H9 (cell line): Measurements from ENCODE around the gene GAS6. TPM values are rescaled to one million over a fixed set of nuclear protein-coding genes. Genes with fewer than 3 reads are reported as not detected.

Source experiments
- DNase-seq: peaks from one replicate; pipeline ENCODE4 v3.0.0-alpha.2; 2017
- H2AFZ ChIP-seq: one replicate; pipeline ENCODE4 v1.6.1; 2013; ENCODE audit warnings: mild to moderate bottlenecking, low read length, control low read depth, moderate library complexity
- H2AK5ac ChIP-seq: 2 replicates; pipeline ENCODE4 v1.6.1; 2013; ENCODE audit warnings: low read length, control low read depth, mixed read lengths; ENCODE audit not compliant: insufficient read length
- H2BK120ac ChIP-seq: one replicate; pipeline ENCODE4 v1.6.1; 2013; ENCODE audit warnings: low read depth, mild to moderate bottlenecking, low read length, control low read depth, inconsistent platforms; ENCODE audit not compliant: poor library complexity, severe bottlenecking
- H2BK12ac ChIP-seq: 2 replicates; pipeline ENCODE4 v1.6.1; 2013; ENCODE audit warnings: low read length, control low read depth, mixed read lengths, low read depth; ENCODE audit not compliant: insufficient read length
- H2BK15ac ChIP-seq: 2 replicates; pipeline ENCODE4 v1.6.1; 2013; ENCODE audit warnings: low read depth, low read length, control low read depth
- H2BK20ac ChIP-seq: one replicate; pipeline ENCODE4 v1.6.1; 2013; ENCODE audit warnings: low read depth, mild to moderate bottlenecking, low read length, control low read depth, inconsistent platforms; ENCODE audit not compliant: poor library complexity, severe bottlenecking
- H2BK5ac ChIP-seq: 2 replicates; pipeline ENCODE4 v1.6.1; 2013; ENCODE audit warnings: low read length, control low read depth, mixed read lengths; ENCODE audit not compliant: insufficient read length
- H3K14ac ChIP-seq: 2 replicates; pipeline ENCODE4 v1.6.1; 2013; ENCODE audit warnings: low read length, control low read depth; ENCODE audit not compliant: insufficient read depth
- H3K18ac ChIP-seq: 2 replicates; pipeline ENCODE4 v1.6.1; 2013; ENCODE audit warnings: low read depth, mild to moderate bottlenecking, mixed read lengths, low read length, control low read depth; ENCODE audit not compliant: insufficient read length
- H3K23ac ChIP-seq: 2 replicates; pipeline ENCODE4 v1.6.1; 2013; ENCODE audit warnings: low read length, control low read depth, mixed read lengths, low read depth; ENCODE audit not compliant: insufficient read length
- H3K23me2 ChIP-seq: 2 replicates; pipeline ENCODE4 v1.6.1; 2013; ENCODE audit warnings: low read depth, mild to moderate bottlenecking, mixed read lengths, low read length, control low read depth; ENCODE audit not compliant: insufficient read length, poor library complexity, severe bottlenecking
- H3K27ac ChIP-seq: 2 replicates; pipeline ENCODE4 v1.5.1; 2013; ENCODE audit warnings: low read length, control low read depth, mixed read lengths, low read depth; ENCODE audit not compliant: insufficient read length
- H3K27me3 ChIP-seq: 2 replicates; pipeline ENCODE4 v1.6.1; 2013; ENCODE audit warnings: low read length, control low read depth, inconsistent platforms; ENCODE audit not compliant: insufficient read depth
- H3K4ac ChIP-seq: 2 replicates; pipeline ENCODE4 v1.6.1; 2013; ENCODE audit warnings: low read depth, mild to moderate bottlenecking, control low read depth, inconsistent platforms, low read length, moderate library complexity
- H3K4me1 ChIP-seq: 2 replicates; pipeline ENCODE4 v1.6.1; 2013; ENCODE audit warnings: low read length, control low read depth, inconsistent platforms; ENCODE audit not compliant: insufficient read depth
- H3K4me2 ChIP-seq: 2 replicates; pipeline ENCODE4 v1.6.1; 2013; ENCODE audit warnings: low read length, control low read depth, mixed read lengths; ENCODE audit not compliant: insufficient read length, insufficient read depth
- H3K56ac ChIP-seq: 2 replicates; pipeline ENCODE4 v1.6.1; 2013; ENCODE audit warnings: low read depth, mild to moderate bottlenecking, mixed read lengths, low read length, control low read depth; ENCODE audit not compliant: insufficient read length
- H3K79me1 ChIP-seq: 2 replicates; pipeline ENCODE4 v1.6.1; 2013; ENCODE audit warnings: low read depth, mild to moderate bottlenecking, moderate library complexity, low read length, control low read depth, inconsistent platforms; ENCODE audit not compliant: insufficient read depth, poor library complexity, severe bottlenecking
- H3K79me2 ChIP-seq: 2 replicates; pipeline ENCODE4 v1.6.1; 2013; ENCODE audit warnings: low read length, control low read depth, inconsistent platforms; ENCODE audit not compliant: insufficient read depth
- H3K9ac ChIP-seq: 2 replicates; pipeline ENCODE4 v1.6.1; 2013; ENCODE audit warnings: low read length, control low read depth, mixed read lengths; ENCODE audit not compliant: insufficient read length; ENCODE audit errors: extremely low read depth
- H3K9me3 ChIP-seq: one replicate; pipeline ENCODE4 v1.6.1; 2013; ENCODE audit warnings: low read depth, low read length, inconsistent platforms; ENCODE audit not compliant: control insufficient read depth
- H3T11ph ChIP-seq: one replicate; pipeline ENCODE4 v1.6.1; 2013; ENCODE audit warnings: mild to moderate bottlenecking, low read length, control low read depth, inconsistent platforms
- H4K20me1 ChIP-seq: one replicate; pipeline ENCODE4 v1.6.1; 2013; ENCODE audit not compliant: control insufficient read depth, insufficient read length, insufficient read depth
- H4K5ac ChIP-seq: 2 replicates; pipeline ENCODE4 v1.6.1; 2013; ENCODE audit warnings: low read depth, mild to moderate bottlenecking, mixed read lengths, low read length, control low read depth; ENCODE audit not compliant: insufficient read length
- H4K8ac ChIP-seq: replicated peaks from 2 replicates; pipeline ENCODE4 v1.6.1; 2013; ENCODE audit warnings: low read length, control low read depth, mixed read lengths, low read depth; ENCODE audit not compliant: insufficient read length
- H4K91ac ChIP-seq: 2 replicates; pipeline ENCODE4 v1.6.1; 2013; ENCODE audit warnings: low read depth, mild to moderate bottlenecking, moderate library complexity, mixed read lengths, low read length, control low read depth; ENCODE audit not compliant: insufficient read length
- H3K27ac Mint-ChIP-seq, 3 experiments: 2 replicates in 2 of 3; 3 replicates in 1 of 3; pipeline ENCODE4 v1.8.0; 2020 to 2021; ENCODE audit warnings: mixed read lengths in 3 of 3, mild to moderate bottlenecking in 1 of 3, moderate library complexity in 1 of 3
- H3K27me3 Mint-ChIP-seq: 2 replicates; pipeline ENCODE4 v1.8.0; 2021; ENCODE audit warnings: low read depth, mild to moderate bottlenecking, moderate library complexity, mixed read lengths
- H3K36me3 Mint-ChIP-seq, 3 experiments: 2 replicates in 2 of 3; 3 replicates in 1 of 3; pipeline ENCODE4 v1.8.0; 2020 to 2021; ENCODE audit warnings: low read depth in 3 of 3, mixed read lengths in 3 of 3; ENCODE audit not compliant: insufficient read depth in 1 of 3
- H3K4me1 Mint-ChIP-seq, 2 experiments: 2 replicates each; pipeline ENCODE4 v1.8.0; 2020; ENCODE audit warnings: mixed read lengths in 2 of 2
- H3K4me3 Mint-ChIP-seq, 2 experiments: 2 replicates in 1 of 2; 3 replicates in 1 of 2; pipeline ENCODE4 v1.8.0; 2020 to 2021; ENCODE audit warnings: mild to moderate bottlenecking in 2 of 2, mixed read lengths in 2 of 2, moderate library complexity in 1 of 2
- H3K9me3 Mint-ChIP-seq, 2 experiments: 2 replicates in 1 of 2; 3 replicates in 1 of 2; pipeline ENCODE4 v1.8.0; 2020; ENCODE audit warnings: mild to moderate bottlenecking in 2 of 2, mixed read lengths in 2 of 2, moderate library complexity in 1 of 2
- WGBS: extraction: QIAGEN DNeasy Blood & Tissue Kit; methylation state at CpG from one replicate; pipeline ENCODE4 v1.1.7; 2013; ENCODE audit warnings: missing lambda C conversion rate, low lambda C conversion rate, mixed read lengths; ENCODE audit not compliant: insufficient read length; ENCODE audit errors: extremely low coverage; 5-methylcytosine and 5-hydroxymethylcytosine counted together
- total RNA-seq: library from RNA; stranded (reverse); gene quantifications from 2 replicates; pipeline ENCODE4 v1.2.1, GENCODE V29; 2021
- TF ChIP-seq, protein P1 (sequence below): fragments of 200-600 bp; sonication (generic); conservative IDR thresholded peaks from 3 replicates; pipeline ENCODE4 v1.8.0; 2021; ENCODE audit warnings: antibody characterized with exemption, mild to moderate bottlenecking

The GAS6 gene
- total RNA-seq, 1 experiment from 2014 or later, result 20.5 TPM

DNA sequence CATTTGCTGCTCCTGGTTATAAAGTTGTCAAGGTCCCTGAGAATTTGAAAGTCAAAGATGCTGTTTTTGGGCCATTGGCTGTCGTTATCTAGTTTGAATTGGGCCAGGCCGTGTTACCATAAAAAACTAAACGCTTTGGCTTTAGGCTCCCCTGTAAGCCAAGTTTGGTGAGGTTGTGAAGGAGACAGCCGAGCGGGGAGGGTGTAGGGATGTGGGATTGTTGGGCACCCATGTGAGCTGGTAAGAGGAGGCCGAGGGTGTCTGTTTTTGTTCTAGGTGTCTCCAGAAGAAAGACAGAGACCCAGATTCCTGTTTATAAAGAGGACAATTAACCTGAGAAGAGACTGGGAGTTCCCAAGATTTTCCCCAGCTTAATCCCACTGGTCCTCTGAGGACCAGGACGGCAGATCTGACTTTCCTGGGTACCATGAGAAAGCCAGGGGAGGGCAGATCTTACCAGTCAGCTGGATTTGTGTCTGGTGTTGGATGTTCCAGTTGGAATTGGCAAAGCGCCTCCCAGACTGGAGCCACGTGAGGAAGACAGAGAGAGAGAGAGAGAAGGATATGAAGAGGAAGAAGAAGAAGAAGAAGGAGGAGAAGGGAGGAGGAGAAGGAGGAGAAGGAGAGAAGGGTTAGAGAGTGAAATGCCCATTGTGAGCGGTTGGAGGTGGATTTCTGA is 79.8 kb downstream of the GAS6 start:
- Mint-ChIP-seq H3K27me3 (peaks cover 12% of the 10 kb centered on the region), H3K9me3 (peaks cover 14% of the 10 kb centered on the region in 2 experiments), H3K36me3 (peaks cover 2 to 10% (median 5%) of the 10 kb centered on the region in 3 experiments), H3K4me1 (peaks cover 12 to 16% of the 10 kb centered on the region in 2 experiments), H3K27ac (no peak overlapping the region), H3K4me3 (no peak overlapping the region)
- H3K27ac ChIP-seq, result no peak overlapping the region
- TF ChIP-seq, protein P1, sequence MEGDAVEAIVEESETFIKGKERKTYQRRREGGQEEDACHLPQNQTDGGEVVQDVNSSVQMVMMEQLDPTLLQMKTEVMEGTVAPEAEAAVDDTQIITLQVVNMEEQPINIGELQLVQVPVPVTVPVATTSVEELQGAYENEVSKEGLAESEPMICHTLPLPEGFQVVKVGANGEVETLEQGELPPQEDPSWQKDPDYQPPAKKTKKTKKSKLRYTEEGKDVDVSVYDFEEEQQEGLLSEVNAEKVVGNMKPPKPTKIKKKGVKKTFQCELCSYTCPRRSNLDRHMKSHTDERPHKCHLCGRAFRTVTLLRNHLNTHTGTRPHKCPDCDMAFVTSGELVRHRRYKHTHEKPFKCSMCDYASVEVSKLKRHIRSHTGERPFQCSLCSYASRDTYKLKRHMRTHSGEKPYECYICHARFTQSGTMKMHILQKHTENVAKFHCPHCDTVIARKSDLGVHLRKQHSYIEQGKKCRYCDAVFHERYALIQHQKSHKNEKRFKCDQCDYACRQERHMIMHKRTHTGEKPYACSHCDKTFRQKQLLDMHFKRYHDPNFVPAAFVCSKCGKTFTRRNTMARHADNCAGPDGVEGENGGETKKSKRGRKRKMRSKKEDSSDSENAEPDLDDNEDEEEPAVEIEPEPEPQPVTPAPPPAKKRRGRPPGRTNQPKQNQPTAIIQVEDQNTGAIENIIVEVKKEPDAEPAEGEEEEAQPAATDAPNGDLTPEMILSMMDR, result no peak
- H4K5ac ChIP-seq, result no peak overlapping the region
- no peak overlapping the region for H2BK15ac ChIP-seq
- no peak overlapping the region for H4K8ac ChIP-seq
- H3K18ac ChIP-seq, result no peak overlapping the region
- no peak overlapping the region for H3K14ac ChIP-seq
- no peaks in the 10 kb centered on the region for H3K9me3 ChIP-seq
- H2BK120ac ChIP-seq, result no peak overlapping the region
- no peak overlapping the region for H2AFZ ChIP-seq
- H2BK5ac ChIP-seq, result no peak overlapping the region
- no peak overlapping the region for H2BK12ac ChIP-seq
- H2AK5ac ChIP-seq, result no peak overlapping the region
- H4K91ac ChIP-seq, result no peak overlapping the region
- H3K23me2 ChIP-seq, result no peaks in the 10 kb centered on the region
- DNase-seq, result no peak
- H3K27me3 ChIP-seq, result no peaks in the 10 kb centered on the region
- H3K23ac ChIP-seq, result no peak overlapping the region
- no peaks in the 10 kb centered on the region for H3K79me2 ChIP-seq
- no peak overlapping the region for H3K4me2 ChIP-seq
- no peak overlapping the region for H3K4ac ChIP-seq
- H3K9ac ChIP-seq, result no peak overlapping the region
- H2BK20ac ChIP-seq, result no peak overlapping the region
- H3T11ph ChIP-seq, result no peak overlapping the region
- no peak overlapping the region for H3K56ac ChIP-seq
- no CpG with 5 or more reads among the region's 10 CpGs for WGBS
- no peaks in the 10 kb centered on the region for H4K20me1 ChIP-seq
- H3K79me1 ChIP-seq, result no peaks in the 10 kb centered on the region
- H3K4me1 ChIP-seq, result no peaks in the 10 kb centered on the region; the same call in 1 of the 2 replicates
